Gastrocnemius medialis (tissue), 4 donors: ENCODE results near the gene MACROD2. TPM values are rescaled to one million over a fixed set of nuclear protein-coding genes. Genes with fewer than 3 reads are reported as not detected.
"Not testable (repeated sequence)": the region's sequence is repeated elsewhere in the genome, so short reads cannot be mapped to it uniquely, and the experiment has no call there.

Experiments used
- ATAC-seq, 2 donors: fragments of 150-250 bp; one replicate each; pipeline ENCODE4 v1.9.1; 2016
- DNase-seq, 2 donors: peaks; one replicate each; pipeline ENCODE4 v3.0.0-alpha.2; 2019
- H3K27ac ChIP-seq, 4 donors: fragments of 200-600 bp; sonication (generic); 1 replicate in 1 of 4; 2 replicates in 3 of 4; pipeline ENCODE4 v1.5.1; 2016 to 2018; ENCODE audit warnings: mild to moderate bottlenecking in 2 of 4, moderate library complexity in 1 of 4
- H3K27me3 ChIP-seq, 3 donors: fragments of 200-600 bp; sonication (generic) in 2 of 3; 1 replicate in 1 of 3; 2 replicates in 2 of 3; pipeline versions ENCODE4 v1.5.1 to v1.6.0; 2016 to 2019; ENCODE audit warnings: mild to moderate bottlenecking in 1 of 3, moderate library complexity in 1 of 3
- H3K36me3 ChIP-seq, 2 donors: fragments of 200-600 bp; sonication (generic) in 1 of 2; one replicate each; pipeline ENCODE4 v1.5.1; 2017 to 2018
- H3K4me1 ChIP-seq, 2 donors: fragments of 200-600 bp; sonication (generic) in 1 of 2; one replicate each; pipeline ENCODE4 v1.5.1; 2016 to 2017; ENCODE audit warnings: mild to moderate bottlenecking in 2 of 2
- H3K4me3 ChIP-seq, 4 donors: fragments of 200-600 bp; sonication (generic) in 3 of 4; 1 replicate in 1 of 4; 2 replicates in 3 of 4; pipeline ENCODE4 v1.5.1; 2016 to 2019; ENCODE audit warnings: mild to moderate bottlenecking in 2 of 4
- H3K9me3 ChIP-seq, 3 donors: fragments of 200-600 bp; sonication (generic) in 2 of 3; 1 replicate in 1 of 3; 2 replicates in 2 of 3; pipeline ENCODE4 v1.5.1; 2016 to 2019
- POLR2A ChIP-seq, 2 donors: fragments of 450-650 bp; IDR thresholded peaks; one replicate each; pipeline ENCODE4 v1.6.1; 2017; ENCODE audit warnings: antibody characterized with exemption in 2 of 2, mild to moderate bottlenecking in 2 of 2, moderate library complexity in 2 of 2
- in situ Hi-C, 4 donors: fragments of 200-750 bp; cut with MboI; loops; one replicate each; pipeline versions ENCODE4 v1.15.0 to v1.8.0; 2017; ENCODE audit warnings: low sequenced_read_pairs in 4 of 4
- intact Hi-C: fragments of 100-400 bp; cut with DNase I; formaldehyde crosslinking; loops from one replicate; pipeline ENCODE4 v1.15.1; 2023; ENCODE audit warnings: low total_unique reads
- total RNA-seq, 4 donors: library from RNA; depleted of rRNA; stranded (reverse); fragments of >200 nt; gene quantifications; one replicate each; pipeline versions ENCODE4 v1.1.0 to v1.2.3, GENCODE V29; 2016
- TF ChIP-seq, protein P1 (sequence below), 5 experiments: fragments of 450-650 bp in 3 of 5; fragments of 200-600 bp in 2 of 5; sonication (generic) in 2 of 5; IDR thresholded peaks in 4 of 5; conservative IDR thresholded peaks in 1 of 5; 1 replicate in 4 of 5; 2 replicates in 1 of 5; pipeline ENCODE4 v1.5.1; 2016 to 2019; ENCODE audit warnings: antibody characterized with exemption in 5 of 5, mild to moderate bottlenecking in 3 of 5, moderate library complexity in 3 of 5

The MACROD2 gene
- total RNA-seq, 4 donors from 2014 or later: 1.8 to 10.2 (median 3.6) TPM

DNA sequence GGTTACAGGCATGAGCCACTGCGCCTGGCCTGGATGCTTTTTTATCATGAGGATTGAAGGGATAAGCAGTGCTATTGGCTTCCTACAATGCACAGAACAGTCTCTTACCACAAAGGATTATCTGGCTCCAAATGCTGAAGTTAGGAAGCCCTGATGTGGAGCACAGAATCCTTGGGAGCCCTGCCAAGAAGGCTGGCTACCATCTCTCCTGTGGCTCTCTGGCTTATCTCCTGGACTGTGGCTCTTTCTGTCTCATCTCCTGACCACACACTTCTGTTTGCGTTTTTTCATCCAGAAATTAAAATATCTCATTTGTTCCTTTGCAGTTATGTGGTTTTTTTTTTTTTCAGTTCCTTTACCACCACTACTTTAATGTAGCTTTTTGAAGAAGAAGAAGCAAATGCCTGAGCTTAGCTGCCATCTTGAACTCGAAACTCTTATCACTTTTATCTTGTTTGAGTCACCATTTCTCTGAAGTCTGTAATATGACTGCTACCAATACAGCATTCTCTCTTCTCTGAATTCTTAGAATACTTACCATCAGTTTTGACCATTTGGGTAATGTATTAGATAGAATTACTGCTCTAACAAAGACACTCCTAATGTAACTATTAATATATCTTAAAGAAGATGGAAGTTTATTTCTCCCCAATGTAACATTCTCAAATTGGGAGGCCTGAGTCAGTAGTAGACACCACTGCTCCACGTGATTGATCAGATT lies 1533.2 kb downstream of the MACROD2 start:
- Histone ChIP-seq H3K9me3 (no peaks in the 10 kb centered on the region), H3K4me3 (no peak overlapping the region), H3K27me3 (no peaks in the 10 kb centered on the region), H3K36me3 (no peaks in the 10 kb centered on the region), H3K27ac (no peak overlapping the region), H3K4me1 (no peaks in the 10 kb centered on the region)
- no peak for DNase-seq
- TF ChIP-seq POLR2A (IDR thresholded peaks at IDR 0.05): no peak
- TF ChIP-seq, protein P1, sequence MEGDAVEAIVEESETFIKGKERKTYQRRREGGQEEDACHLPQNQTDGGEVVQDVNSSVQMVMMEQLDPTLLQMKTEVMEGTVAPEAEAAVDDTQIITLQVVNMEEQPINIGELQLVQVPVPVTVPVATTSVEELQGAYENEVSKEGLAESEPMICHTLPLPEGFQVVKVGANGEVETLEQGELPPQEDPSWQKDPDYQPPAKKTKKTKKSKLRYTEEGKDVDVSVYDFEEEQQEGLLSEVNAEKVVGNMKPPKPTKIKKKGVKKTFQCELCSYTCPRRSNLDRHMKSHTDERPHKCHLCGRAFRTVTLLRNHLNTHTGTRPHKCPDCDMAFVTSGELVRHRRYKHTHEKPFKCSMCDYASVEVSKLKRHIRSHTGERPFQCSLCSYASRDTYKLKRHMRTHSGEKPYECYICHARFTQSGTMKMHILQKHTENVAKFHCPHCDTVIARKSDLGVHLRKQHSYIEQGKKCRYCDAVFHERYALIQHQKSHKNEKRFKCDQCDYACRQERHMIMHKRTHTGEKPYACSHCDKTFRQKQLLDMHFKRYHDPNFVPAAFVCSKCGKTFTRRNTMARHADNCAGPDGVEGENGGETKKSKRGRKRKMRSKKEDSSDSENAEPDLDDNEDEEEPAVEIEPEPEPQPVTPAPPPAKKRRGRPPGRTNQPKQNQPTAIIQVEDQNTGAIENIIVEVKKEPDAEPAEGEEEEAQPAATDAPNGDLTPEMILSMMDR (IDR thresholded peaks at IDR 0.05 in 4 of 5, conservative IDR thresholded peaks at IDR 0.05 in 1 of 5): no peak
- no peak for ATAC-seq
- in situ Hi-C loops: loop anchor here in 1 of 4 donors (25.0 kb wide), 1 partner anchor 91 kb away; no protein-coding TSS in a partner anchor
- intact Hi-C loops: no loop called here

DNA sequence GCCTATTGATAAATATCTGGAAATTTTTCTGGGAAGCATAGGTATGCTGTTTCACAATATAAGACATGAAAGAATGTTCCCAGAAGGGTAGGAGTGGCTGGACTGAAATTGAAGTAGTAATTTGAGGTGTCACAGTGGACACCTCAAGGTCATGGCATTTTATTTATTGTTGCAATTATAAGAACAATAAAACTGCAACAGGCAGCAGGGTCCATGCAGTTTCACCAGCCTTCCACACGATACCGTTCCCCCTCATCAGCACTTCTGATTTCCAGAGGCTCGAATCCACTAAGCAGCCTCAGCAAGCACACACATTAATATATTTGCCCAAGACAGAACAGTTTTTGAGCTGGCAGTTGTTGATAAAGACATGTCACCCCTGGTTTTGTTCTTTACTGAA lies 1540.5 kb downstream of the MACROD2 start:
- Histone ChIP-seq H3K27me3 (no peaks in the 10 kb centered on the region), H3K36me3 (no peaks in the 10 kb centered on the region), H3K4me1 (no peaks in the 10 kb centered on the region), H3K4me3 (no peak overlapping the region), H3K9me3 (no peaks in the 10 kb centered on the region), H3K27ac (no peak overlapping the region)
- TF ChIP-seq, protein P1 (IDR thresholded peaks at IDR 0.05 in 4 of 5, conservative IDR thresholded peaks at IDR 0.05 in 1 of 5): no peak
- no peak for TF ChIP-seq POLR2A (IDR thresholded peaks at IDR 0.05)
- no peak for ATAC-seq
- DNase-seq: no peak
- intact Hi-C loops (no loop called here), in situ Hi-C loops (loop anchor here in 1 of 4 donors (25.0 kb wide), 1 partner anchor 99 kb away; no protein-coding TSS in a partner anchor)

DNA sequence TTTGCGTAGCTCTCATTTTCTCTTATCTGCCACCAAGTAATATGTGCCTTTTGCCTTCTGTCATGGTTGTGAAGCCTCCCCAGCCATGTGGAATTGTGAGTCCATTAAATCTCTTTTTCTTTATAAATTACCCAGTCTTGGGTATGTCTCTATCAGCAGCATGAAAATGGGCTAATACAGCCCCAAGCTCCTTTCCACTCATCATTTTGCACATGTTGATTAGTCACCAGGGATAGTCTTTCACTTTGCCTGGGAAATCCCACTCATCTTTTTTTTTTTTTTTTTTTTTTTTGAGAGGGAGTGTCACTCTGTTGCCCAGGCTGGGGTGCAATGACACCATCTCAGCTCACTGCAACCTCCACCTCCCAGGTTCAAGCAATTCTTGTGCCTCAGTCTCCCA lies 1541.9 kb downstream of the MACROD2 start:
- ATAC-seq, H3K4me3 ChIP-seq, intact Hi-C loops, H3K27ac ChIP-seq, H3K36me3 ChIP-seq, H3K4me1 ChIP-seq, DNase-seq, H3K27me3 ChIP-seq, H3K9me3 ChIP-seq: not testable (repeated sequence)
- in situ Hi-C loops: loop anchor here in 1 of 4 donors (25.0 kb wide), 1 partner anchor 100 kb away; no protein-coding TSS in a partner anchor

DNA sequence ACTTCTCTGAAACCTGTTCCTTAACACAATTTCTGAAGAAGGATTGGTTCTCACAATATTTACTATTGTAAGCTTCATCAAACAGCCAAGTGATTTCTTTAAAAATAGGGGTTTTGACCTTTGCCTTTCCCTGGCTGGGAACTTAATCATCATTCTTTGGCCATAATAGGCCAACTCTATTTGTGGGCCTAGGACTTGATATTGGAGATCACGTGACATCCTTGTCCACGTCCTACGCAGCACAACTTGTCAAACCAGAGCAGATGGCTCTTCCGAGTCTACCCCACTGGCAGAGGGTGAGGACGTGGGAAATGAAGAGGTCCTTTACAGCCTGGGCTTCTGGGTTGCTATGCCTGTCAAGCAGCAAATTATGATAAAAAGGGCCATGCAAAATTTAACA lies 1547.3 kb downstream of the MACROD2 start:
- H3K27me3 ChIP-seq: no peaks in the 10 kb centered on the region
- in situ Hi-C loops (loop anchor here in 1 of 4 donors (25.0 kb wide), 1 partner anchor 105 kb away; no protein-coding TSS in a partner anchor), intact Hi-C loops (no loop called here)
- ATAC-seq: no peak
- H3K27ac ChIP-seq: no peak overlapping the region
- no peak for TF ChIP-seq POLR2A (IDR thresholded peaks at IDR 0.05)
- TF ChIP-seq, protein P1 (IDR thresholded peaks at IDR 0.05 in 4 of 5, conservative IDR thresholded peaks at IDR 0.05 in 1 of 5): no peak
- no peaks in the 10 kb centered on the region for H3K9me3 ChIP-seq
- no peak overlapping the region for H3K4me3 ChIP-seq
- no peaks in the 10 kb centered on the region for H3K4me1 ChIP-seq
- no peak for DNase-seq
- no peaks in the 10 kb centered on the region for H3K36me3 ChIP-seq

DNA sequence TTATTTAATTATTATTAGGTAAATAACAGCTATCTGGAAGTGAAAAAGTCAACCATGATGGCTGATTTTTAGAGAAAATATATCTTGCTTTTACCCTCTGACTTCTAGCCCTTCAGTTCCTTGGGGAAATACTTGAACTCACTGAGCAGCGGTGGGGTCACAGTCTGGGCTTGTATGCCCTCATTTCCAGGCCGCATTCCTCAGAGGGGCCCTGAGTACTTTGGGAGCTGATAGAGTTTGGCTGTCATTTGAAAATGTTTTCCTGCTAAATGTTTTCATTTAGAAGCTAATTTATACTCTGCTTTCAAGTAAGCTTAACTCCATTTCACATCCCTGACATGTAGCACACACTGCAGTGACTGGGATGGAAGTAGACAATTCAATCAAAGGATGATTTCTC lies 1549.4 kb downstream of the MACROD2 start:
- in situ Hi-C loops (loop anchor here in 1 of 4 donors (25.0 kb wide), 1 partner anchor 107 kb away; no protein-coding TSS in a partner anchor), intact Hi-C loops (no loop called here)
- ATAC-seq (no peak), DNase-seq (no peak)
- Histone ChIP-seq H3K27ac (no peak overlapping the region), H3K4me1 (no peaks in the 10 kb centered on the region), H3K9me3 (no peaks in the 10 kb centered on the region), H3K27me3 (no peaks in the 10 kb centered on the region), H3K4me3 (no peak overlapping the region), H3K36me3 (no peaks in the 10 kb centered on the region)
- no peak for TF ChIP-seq POLR2A (IDR thresholded peaks at IDR 0.05)
- TF ChIP-seq, protein P1 (IDR thresholded peaks at IDR 0.05 in 4 of 5, conservative IDR thresholded peaks at IDR 0.05 in 1 of 5): no peak
